SJCRH30 (cell line): ENCODE measurements around the gene FOXK2. TPM values are rescaled to one million over a fixed set of nuclear protein-coding genes. Genes with fewer than 3 reads are reported as not detected.

ENCODE experiments used
- DNase-seq, 2 experiments: peaks; one replicate each; pipeline ENCODE4 v3.0.0-alpha.2; 2015 to 2020
- H3K27ac ChIP-seq: fragments of 250-450 bp; sonication (Bioruptor Pico); 2 replicates; pipeline ENCODE4 v1.5.1; 2020; ENCODE audit warnings: mild to moderate bottlenecking, moderate library complexity
- H3K27me3 ChIP-seq: fragments of 250-450 bp; sonication (Bioruptor Pico); 2 replicates; pipeline ENCODE4 v1.5.1; 2020; ENCODE audit warnings: mild to moderate bottlenecking, moderate library complexity
- H3K36me3 ChIP-seq: fragments of 250-450 bp; sonication (Bioruptor Pico); 2 replicates; pipeline ENCODE4 v1.5.1; 2020; ENCODE audit warnings: mild to moderate bottlenecking, moderate library complexity
- H3K4me1 ChIP-seq: fragments of 250-450 bp; sonication (Bioruptor Pico); 2 replicates; pipeline ENCODE4 v1.5.1; 2020; ENCODE audit warnings: mild to moderate bottlenecking, moderate library complexity
- H3K4me3 ChIP-seq: fragments of 250-450 bp; sonication (Bioruptor Pico); 2 replicates; pipeline ENCODE4 v1.5.1; 2020; ENCODE audit warnings: mild to moderate bottlenecking, moderate library complexity
- H3K9me3 ChIP-seq: fragments of 250-450 bp; sonication (Bioruptor Pico); replicated peaks from 2 replicates; pipeline ENCODE4 v1.5.1; 2020; ENCODE audit warnings: mild to moderate bottlenecking, moderate library complexity
- total RNA-seq: library from RNA; depleted of rRNA; stranded (reverse); fragments of >200 nt; shearing (Covaris generic); gene quantifications from 2 replicates; pipeline ENCODE4 v1.2.3, GENCODE V29; 2014

The FOXK2 gene
- total RNA-seq, 1 experiment from 2014 or later: 95.0 TPM

GRCh38 chr17:82490512-82491195, 28.9 kb upstream of the FOXK2 start:
- no peaks in the 10 kb centered on the region for H3K9me3 ChIP-seq
- H3K27ac ChIP-seq: no peak overlapping the region
- peak in 1 of 2 experiments; percentile 47 for DNase-seq
- H3K27me3 ChIP-seq: no peaks in the 10 kb centered on the region
- H3K36me3 ChIP-seq: peaks cover 12% of the 10 kb centered on the region; the same call in 1 of the 2 replicates
- no peak overlapping the region for H3K4me3 ChIP-seq
- H3K4me1 ChIP-seq: peaks cover 9% of the 10 kb centered on the region

DNA sequence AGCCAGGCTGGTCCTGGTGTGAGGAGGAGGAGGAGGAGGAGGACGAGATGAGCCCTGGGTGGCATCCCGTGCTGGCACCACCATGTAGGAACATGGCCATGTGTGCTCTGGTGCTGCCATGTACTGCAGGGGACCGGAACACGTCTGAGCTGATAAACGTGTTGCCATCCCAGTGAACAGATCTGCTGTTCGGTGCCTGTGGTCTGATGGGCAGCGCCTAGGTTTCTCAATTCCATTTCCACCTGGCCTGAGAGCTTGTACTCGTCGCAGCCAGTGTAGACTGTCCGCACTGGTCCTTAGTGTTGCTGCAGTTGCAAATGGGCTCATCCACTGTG, 28.4 kb upstream of the FOXK2 start:
- peaks cover 12% of the 10 kb centered on the region; the same call in 1 of the 2 replicates for H3K36me3 ChIP-seq
- peaks cover 9% of the 10 kb centered on the region for H3K4me1 ChIP-seq
- H3K4me3 ChIP-seq: no peak overlapping the region
- H3K27me3 ChIP-seq: no peaks in the 10 kb centered on the region
- DNase-seq: no peak
- no peaks in the 10 kb centered on the region for H3K9me3 ChIP-seq
- H3K27ac ChIP-seq: no peak overlapping the region

GRCh38 chr17:82491533-82491932, 28.0 kb upstream of the FOXK2 start:
- Histone ChIP-seq H3K4me1 (peaks cover 10% of the 10 kb centered on the region), H3K27me3 (no peaks in the 10 kb centered on the region), H3K4me3 (no peak overlapping the region), H3K9me3 (no peaks in the 10 kb centered on the region), H3K36me3 (peaks cover 11% of the 10 kb centered on the region; the same call in 1 of the 2 replicates), H3K27ac (no peak overlapping the region)
- no peak for DNase-seq

DNA sequence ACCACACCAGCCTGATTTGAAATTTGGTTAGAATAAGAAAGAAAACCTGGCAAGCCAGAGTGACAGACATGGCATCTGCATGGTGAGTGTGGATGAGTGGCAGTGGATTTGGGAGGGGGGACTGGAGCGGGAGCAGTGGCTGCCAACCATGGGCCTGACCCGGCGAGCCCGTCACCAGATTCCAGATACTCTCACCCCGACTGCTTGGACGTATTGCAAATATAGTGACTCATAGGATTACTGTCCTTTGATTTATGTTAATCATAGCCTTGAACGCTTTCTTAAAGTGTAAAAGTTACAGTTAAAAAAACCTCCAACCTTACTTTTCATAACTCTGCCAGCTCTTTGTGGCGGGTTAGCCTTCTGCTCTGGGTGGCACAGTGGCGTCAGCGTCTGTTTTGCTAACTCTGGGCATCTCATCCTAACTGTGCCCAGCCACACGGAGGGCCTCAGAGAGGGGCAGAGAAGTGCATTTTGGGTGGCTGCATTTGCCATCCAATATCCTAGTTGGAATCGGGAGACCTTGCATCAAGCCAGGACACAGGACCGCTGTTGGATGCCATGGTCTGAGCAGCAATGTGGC, 26.8 kb upstream of the FOXK2 start:
- Histone ChIP-seq H3K27me3 (no peaks in the 10 kb centered on the region), H3K4me3 (no peak overlapping the region), H3K36me3 (0 out of 2 replicates have a peak, but pooled peaks cover 3% of the 10 kb centered on the region), H3K27ac (no peak overlapping the region), H3K4me1 (peaks cover 12% of the 10 kb centered on the region), H3K9me3 (no peaks in the 10 kb centered on the region)
- no peak for DNase-seq

DNA sequence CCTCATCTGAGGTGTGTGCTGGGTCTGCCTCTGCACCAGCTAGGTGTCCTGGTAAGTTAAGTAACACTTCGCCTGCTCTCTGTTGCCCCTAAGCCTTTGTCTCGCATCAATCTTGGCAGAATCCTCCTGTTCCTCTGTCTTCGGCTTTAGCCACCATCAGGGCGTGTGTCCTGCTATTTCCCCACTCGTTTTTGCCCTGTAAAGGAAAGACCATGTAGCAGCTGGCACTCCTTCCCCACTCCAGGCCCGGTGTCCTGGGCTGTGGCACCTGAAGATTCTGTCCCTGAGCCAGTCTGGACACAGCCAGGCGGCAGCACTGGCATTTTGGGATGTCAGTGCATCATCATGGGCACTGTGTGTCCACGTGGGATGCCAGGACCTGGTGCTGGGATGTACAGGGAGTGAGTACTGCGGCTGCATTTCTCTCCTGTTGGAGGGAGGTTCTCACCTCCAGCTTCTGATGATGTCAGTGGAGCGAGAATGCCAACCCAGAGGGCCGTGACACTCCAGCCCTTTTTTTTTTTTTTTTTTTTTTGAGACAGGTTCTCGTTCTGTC, 26.2 kb upstream of the FOXK2 start:
- Histone ChIP-seq H3K9me3 (no peaks in the 10 kb centered on the region), H3K36me3 (no peaks in the 10 kb centered on the region), H3K4me3 (no peak overlapping the region), H3K27ac (no peak overlapping the region), H3K27me3 (no peaks in the 10 kb centered on the region), H3K4me1 (peaks cover 14% of the 10 kb centered on the region)
- DNase-seq: no peak

DNA sequence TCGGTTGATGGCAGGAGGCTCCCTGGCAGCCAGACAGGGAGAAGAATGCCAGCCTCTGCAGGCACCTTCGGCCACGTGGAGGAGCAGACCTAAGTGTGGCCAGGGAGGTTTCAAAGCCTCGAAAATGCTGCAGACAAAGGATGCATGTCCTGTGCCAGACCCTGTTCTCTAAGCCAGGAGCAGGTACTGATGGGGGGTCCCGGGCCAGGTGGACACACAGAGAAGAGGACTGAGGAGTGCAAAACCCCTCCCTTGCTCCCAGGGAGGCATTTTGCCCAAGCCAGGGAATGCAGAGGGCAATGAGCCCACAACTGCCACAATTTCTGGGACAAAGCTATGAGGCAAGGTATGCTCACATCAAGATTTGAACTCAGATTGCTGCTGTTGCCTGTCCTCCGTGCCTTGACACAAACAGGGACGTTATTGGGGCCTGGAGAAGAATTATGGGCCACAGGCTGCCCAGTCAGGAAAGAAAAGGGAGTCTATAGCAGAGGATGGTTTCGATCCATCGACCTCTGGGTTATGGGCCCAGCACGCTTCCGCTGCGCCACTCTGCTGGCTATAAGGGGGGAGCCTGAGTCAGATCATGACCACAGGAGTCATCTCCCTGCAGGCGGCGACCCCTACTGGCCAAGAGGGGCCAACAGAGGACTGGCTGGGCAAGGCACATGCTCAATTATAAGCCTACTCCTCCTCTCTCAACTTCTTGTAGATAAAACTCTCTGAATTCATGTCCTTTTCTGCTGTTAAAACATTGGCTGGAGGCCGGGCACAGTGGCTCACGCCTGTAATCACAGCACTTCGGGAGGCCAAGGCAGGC, 25.1 kb upstream of the FOXK2 start:
- Histone ChIP-seq H3K4me1 (peaks cover 19% of the 10 kb centered on the region), H3K9me3 (no peaks in the 10 kb centered on the region), H3K4me3 (no peak overlapping the region), H3K36me3 (no peaks in the 10 kb centered on the region), H3K27ac (no peak overlapping the region), H3K27me3 (no peaks in the 10 kb centered on the region)
- DNase-seq: peak; percentile 98 to 99

- H3K27ac ChIP-seq: no peak overlapping the region
- H3K4me1 ChIP-seq: peaks cover 11% of the 10 kb centered on the region; the same call in 1 of the 2 replicates
- H3K27me3 ChIP-seq: no peaks in the 10 kb centered on the region
- no peaks in the 10 kb centered on the region for H3K9me3 ChIP-seq
- DNase-seq: no peak
- H3K4me3 ChIP-seq: no peak overlapping the region
- H3K36me3 ChIP-seq: no peaks in the 10 kb centered on the region
Measured at GRCh38 chr17:82495844-82496528, 23.5 kb upstream of the FOXK2 start.

DNA sequence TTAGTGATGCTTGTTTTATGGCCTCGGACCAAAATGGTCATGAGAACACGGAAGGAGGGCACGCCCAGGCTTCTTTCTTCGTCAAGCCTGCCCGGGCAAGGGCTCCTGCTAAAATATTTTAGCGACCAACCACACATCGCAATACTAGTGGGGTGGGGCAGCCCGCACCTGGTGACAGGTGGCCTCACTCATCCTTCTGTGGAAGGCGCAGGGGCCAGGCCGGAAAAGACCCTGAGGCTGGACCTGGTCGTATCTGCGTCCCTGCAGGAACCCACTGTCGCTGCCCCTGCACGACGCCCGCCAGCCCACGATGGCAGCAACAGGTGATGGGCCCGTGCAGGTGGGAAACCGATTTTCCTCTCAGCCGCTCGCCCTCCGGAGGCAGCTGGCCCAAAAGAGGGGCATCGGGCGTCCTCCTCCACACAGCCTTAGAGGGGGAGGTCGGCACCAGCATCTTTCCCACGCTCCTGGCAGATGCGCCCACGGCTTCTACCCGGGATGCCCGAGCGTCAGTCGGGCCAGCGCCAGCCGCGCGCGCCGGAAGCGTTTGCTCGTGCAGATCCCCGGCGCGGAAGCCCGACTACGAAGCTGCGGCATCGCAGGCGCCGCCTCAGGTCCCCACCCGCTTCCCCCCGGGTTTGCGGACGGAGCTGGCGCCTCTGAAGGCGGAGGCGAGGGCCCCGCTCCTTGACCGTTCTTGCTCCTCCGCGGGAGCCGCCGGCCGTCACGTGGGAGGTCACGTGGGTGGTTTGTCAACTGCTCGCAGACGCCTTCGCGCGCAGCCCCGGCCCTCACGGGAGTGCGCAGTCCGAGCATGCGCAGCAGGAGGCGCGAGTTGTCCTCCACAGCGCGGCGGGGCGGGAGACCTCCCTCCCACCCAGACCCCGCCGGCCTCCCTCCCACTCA, 22.8 kb upstream of the FOXK2 start:
- Histone ChIP-seq H3K36me3 (no peaks in the 10 kb centered on the region), H3K9me3 (no peaks in the 10 kb centered on the region), H3K4me3 (peak overlapping the region; percentile 88), H3K27me3 (no peaks in the 10 kb centered on the region), H3K27ac (no peak overlapping the region), H3K4me1 (peaks cover 11% of the 10 kb centered on the region; the same call in 1 of the 2 replicates)
- DNase-seq: peak; percentile 98 to 99

- peaks cover 11% of the 10 kb centered on the region; the same call in 1 of the 2 replicates for H3K4me1 ChIP-seq
- H3K4me3 ChIP-seq: peak overlapping the region; percentile 88
- H3K36me3 ChIP-seq: no peaks in the 10 kb centered on the region
- no peaks in the 10 kb centered on the region for H3K9me3 ChIP-seq
- no peaks in the 10 kb centered on the region for H3K27me3 ChIP-seq
- DNase-seq: peak; percentile 77 to 79
- H3K27ac ChIP-seq: peak overlapping the region; percentile 57; the same call in 1 of the 2 replicates
Measured at GRCh38 chr17:82497483-82498405, 21.8 kb upstream of the FOXK2 start.

GRCh38 chr17:82502207-82502606, 17.3 kb upstream of the FOXK2 start:
- H3K27me3 ChIP-seq: no peaks in the 10 kb centered on the region
- no peaks in the 10 kb centered on the region for H3K36me3 ChIP-seq
- H3K4me1 ChIP-seq: peaks cover 8% of the 10 kb centered on the region; the same call in 1 of the 2 replicates
- H3K4me3 ChIP-seq: no peak overlapping the region
- no peak overlapping the region for H3K27ac ChIP-seq
- DNase-seq: no peak
- H3K9me3 ChIP-seq: no peaks in the 10 kb centered on the region

DNA sequence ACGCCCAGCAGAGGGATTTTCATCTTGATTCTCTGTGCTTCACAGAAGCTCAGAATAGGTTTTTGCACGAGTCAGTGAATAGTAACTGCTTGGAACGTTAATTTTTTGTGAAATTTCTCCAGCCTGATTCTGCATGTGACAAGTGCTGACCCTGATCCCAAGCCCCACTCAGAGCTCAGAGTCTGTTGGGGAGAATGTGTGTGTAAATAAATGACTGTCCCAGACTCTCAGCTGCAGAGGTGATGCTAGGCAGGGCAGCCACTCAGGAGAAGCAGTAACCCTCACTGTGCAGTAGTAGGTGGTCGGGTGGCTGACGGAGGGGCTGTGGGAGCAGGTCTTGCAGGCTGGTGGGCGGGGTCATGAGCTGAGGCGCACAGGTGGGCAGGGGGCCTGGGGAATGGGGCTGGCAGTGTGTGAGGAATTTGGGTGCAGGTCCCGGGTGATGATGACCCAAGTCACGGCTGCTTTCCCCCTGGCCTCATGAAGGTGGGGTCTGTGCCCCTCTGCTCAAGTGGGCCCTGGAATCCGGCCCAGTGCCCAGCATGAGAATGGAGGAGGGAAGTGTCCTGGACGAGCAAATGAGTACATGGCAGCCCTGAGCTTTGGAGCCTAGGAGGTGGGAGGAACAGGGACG, 16.3 kb upstream of the FOXK2 start:
- no peaks in the 10 kb centered on the region for H3K36me3 ChIP-seq
- H3K4me3 ChIP-seq: no peak overlapping the region
- no peak overlapping the region for H3K27ac ChIP-seq
- H3K9me3 ChIP-seq: no peaks in the 10 kb centered on the region
- peaks cover 5% of the 10 kb centered on the region; the same call in 1 of the 2 replicates for H3K4me1 ChIP-seq
- no peak for DNase-seq
- no peaks in the 10 kb centered on the region for H3K27me3 ChIP-seq

DNA sequence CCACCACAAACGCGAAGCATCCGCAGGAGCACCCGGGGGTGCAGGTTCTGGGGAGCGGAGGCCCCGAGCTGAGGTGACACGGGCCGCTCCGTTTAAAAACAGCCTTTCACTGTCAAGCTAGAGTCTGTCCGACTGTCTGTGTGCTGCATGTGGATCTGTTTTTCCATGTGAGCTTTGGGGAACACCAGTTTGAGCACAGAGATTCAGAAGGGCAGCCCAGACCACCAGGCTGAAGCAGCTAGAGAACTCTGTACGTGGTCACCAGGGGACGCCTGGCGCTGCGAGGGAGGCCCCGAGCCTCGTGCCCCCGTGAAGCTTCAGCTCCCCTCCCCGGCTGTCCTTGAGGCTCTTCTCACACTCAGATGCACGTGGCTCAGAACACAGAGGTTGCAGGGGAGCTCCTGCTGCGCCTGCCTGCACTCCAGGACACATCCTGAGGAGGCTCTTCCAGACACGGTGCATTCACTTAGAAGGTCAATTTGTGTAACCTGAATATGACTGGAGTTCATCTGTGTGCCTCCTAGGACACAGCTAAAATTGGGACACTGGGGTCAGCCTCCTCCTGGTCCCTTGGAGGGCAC, 15.7 kb upstream of the FOXK2 start:
- no peak overlapping the region for H3K4me3 ChIP-seq
- no peak for DNase-seq
- H3K27ac ChIP-seq: no peak overlapping the region
- no peaks in the 10 kb centered on the region for H3K27me3 ChIP-seq
- peaks cover 5% of the 10 kb centered on the region; the same call in 1 of the 2 replicates for H3K4me1 ChIP-seq
- H3K36me3 ChIP-seq: no peaks in the 10 kb centered on the region
- H3K9me3 ChIP-seq: no peaks in the 10 kb centered on the region
